K562 treated with DMSO at 1 percent for 4 hours (cell line): ENCODE results near the gene CYP4F11. TPM values are rescaled to one million over a fixed set of nuclear protein-coding genes. Genes with fewer than 3 reads are reported as not detected.

ENCODE experiments used
- total RNA-seq: library from RNA; unstranded; fragments of 300-600 nt; gene quantifications from 2 replicates; pipeline ENCODE4 v1.2.3, GENCODE V29; 2022; ENCODE audit not compliant: insufficient read depth

CYP4F11 gene
- total RNA-seq: not detected in 2 replicates

GRCh38 chr19:15934332-15935078, at the start of gene CYP4F11:
CYP4F11 (minus strand) TSS chr19:15934529; CDS start chr19:15934408, 121 bp downstream.

GRCh38 chr19:15948223-15949058, 14.1 kb upstream of the CYP4F11 start, which contains the start of gene OR10H4:
OR10H4 (plus strand) TSS chr19:15949008; CDS start chr19:15949008, 0 bp downstream.

GRCh38 chr19:15897738-15898276, 36.5 kb downstream of the CYP4F11 start, which contains the start of gene CYP4F2:
CYP4F2 (minus strand) TSS chr19:15898074; CDS start chr19:15897611, 463 bp downstream.

Other genes starting within 250 kb of the CYP4F11 start
- not detected in 2 replicates for gene OR10H2, start 206.5 kb downstream of the CYP4F11 start, total RNA-seq
- gene OR10H3, start 196.5 kb downstream of the CYP4F11 start, total RNA-seq: not detected in 2 replicates
- gene OR10H5, start 146.9 kb downstream of the CYP4F11 start, total RNA-seq: not detected in 2 replicates
- not detected in 2 replicates for gene OR10H1, start 118.9 kb downstream of the CYP4F11 start, total RNA-seq
- gene CYP4F2, start 36.5 kb downstream of the CYP4F11 start, total RNA-seq: 0.45 TPM in 1 of 2 replicates, not detected in the other
- gene OR10H4, start 14.5 kb upstream of the CYP4F11 start, total RNA-seq: not detected in 2 replicates
- gene TPM4, start 142.0 kb upstream of the CYP4F11 start, total RNA-seq: 135 and 144 TPM in 2 replicates
- gene RAB8A, start 177.4 kb upstream of the CYP4F11 start, total RNA-seq: 20.6 and 28.4 TPM in 2 replicates
- 1.0 TPM in 1 of 2 replicates, not detected in the other for gene HSH2D, start 209.2 kb upstream of the CYP4F11 start, total RNA-seq
- not detected in 2 replicates for gene CIB3, start 239.0 kb upstream of the CYP4F11 start, total RNA-seq